ENCODE results near the gene RIMBP2.

DNA sequence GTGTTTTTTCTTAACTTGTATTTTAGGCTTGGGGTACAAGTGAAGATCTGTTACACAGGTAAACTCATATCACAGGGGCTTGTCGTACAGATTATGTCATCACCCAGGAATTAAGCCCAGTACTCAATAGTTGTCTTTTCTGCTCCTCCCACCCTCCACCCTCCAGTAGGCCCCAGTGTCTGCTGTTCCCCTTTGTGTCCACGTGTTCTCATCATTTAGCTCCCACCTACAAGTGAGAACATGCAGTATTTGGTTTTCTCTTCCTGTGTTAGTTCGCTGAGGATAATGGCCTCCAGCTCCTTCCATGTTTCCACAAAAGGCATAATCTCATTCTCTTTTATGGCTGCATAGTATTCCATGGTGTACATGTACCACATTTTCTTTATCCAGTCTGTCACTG lies 166.7 kb downstream of the RIMBP2 start:
- TF ChIP-seq, protein P1, sequence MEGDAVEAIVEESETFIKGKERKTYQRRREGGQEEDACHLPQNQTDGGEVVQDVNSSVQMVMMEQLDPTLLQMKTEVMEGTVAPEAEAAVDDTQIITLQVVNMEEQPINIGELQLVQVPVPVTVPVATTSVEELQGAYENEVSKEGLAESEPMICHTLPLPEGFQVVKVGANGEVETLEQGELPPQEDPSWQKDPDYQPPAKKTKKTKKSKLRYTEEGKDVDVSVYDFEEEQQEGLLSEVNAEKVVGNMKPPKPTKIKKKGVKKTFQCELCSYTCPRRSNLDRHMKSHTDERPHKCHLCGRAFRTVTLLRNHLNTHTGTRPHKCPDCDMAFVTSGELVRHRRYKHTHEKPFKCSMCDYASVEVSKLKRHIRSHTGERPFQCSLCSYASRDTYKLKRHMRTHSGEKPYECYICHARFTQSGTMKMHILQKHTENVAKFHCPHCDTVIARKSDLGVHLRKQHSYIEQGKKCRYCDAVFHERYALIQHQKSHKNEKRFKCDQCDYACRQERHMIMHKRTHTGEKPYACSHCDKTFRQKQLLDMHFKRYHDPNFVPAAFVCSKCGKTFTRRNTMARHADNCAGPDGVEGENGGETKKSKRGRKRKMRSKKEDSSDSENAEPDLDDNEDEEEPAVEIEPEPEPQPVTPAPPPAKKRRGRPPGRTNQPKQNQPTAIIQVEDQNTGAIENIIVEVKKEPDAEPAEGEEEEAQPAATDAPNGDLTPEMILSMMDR (IDR thresholded peaks at IDR 0.05; ENCODE audit: low read depth, low read length), result no peak
- TF ChIP-seq POLR2A (IDR thresholded peaks at IDR 0.05; ENCODE audit: extremely low read depth, insufficient read length) (no peak), MYC (IDR thresholded peaks at IDR 0.05; ENCODE audit: low read depth, low read length) (no peak)
- TF ChIP-seq, protein P2, sequence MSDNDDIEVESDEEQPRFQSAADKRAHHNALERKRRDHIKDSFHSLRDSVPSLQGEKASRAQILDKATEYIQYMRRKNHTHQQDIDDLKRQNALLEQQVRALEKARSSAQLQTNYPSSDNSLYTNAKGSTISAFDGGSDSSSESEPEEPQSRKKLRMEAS (IDR thresholded peaks at IDR 0.05; ENCODE audit: low read depth, low read length), result no peak
